HepG2 (cell line): ENCODE results near the gene CCNYL1. TPM values are rescaled to one million over a fixed set of nuclear protein-coding genes. Genes with fewer than 3 reads are reported as not detected.

ENCODE experiments used
- ATAC-seq: fragments of 200-7000 bp; cut with Tn5 transposase; 3 replicates; pipeline ENCODE4 v1.9.1; 2020; ENCODE audit warnings: mild to moderate bottlenecking, moderate library complexity
- BruUV-seq: library from RNA; stranded (reverse); fragments of 400-500 nt; replicated peaks from 2 replicates; lab custom pipeline; 2021; lab: Mats Ljungman, UMichigan
- CTCF ChIA-PET: fragments of 300-600 bp; formaldehyde crosslinking; extraction: SDS; loops from one replicate; lab custom pipeline; 2021; ENCODE audit warnings: low total read pairs, inconsistent platforms, low intra/inter-chr PET ratio; lab: Yijun Ruan, JAX
- POLR2A ChIA-PET: fragments of 350-600 bp; sonication (Branson Sonifier 250); formaldehyde crosslinking; loops from one replicate; lab custom pipeline; 2020; ENCODE audit warnings: antibody characterized with exemption, inconsistent platforms; lab: Yijun Ruan, JAX
- DNase-seq: peaks from one replicate; pipeline ENCODE4 v3.0.0-alpha.2; 2015; ENCODE audit warnings: low spot score
- FAIRE-seq: peaks from 3 replicates; lab custom pipeline; 2011; peaks lifted over from hg19 to GRCh38; lab: Jason Lieb, UNC
- H2AFZ ChIP-seq: one replicate; pipeline ENCODE4 v1.6.1; 2011; ENCODE audit warnings: low read length, inconsistent platforms
- H3K27ac ChIP-seq: fragments of 300-600 bp; 3 replicates; pipeline ENCODE4 v1.8.0; 2011; ENCODE audit warnings: mixed run types, mild to moderate bottlenecking, mixed read lengths, low read length, inconsistent platforms; ENCODE audit not compliant: insufficient read depth; ENCODE audit errors: extremely low read length
- H3K27me3 ChIP-seq, 2 experiments: fragments of 200-600 bp in 1 of 2; 2 replicates in 1 of 2; 3 replicates in 1 of 2; pipeline versions ENCODE4 v1.6.0 to v1.8.0; 2011; ENCODE audit warnings: low read length in 2 of 2, mild to moderate bottlenecking in 2 of 2, moderate library complexity in 2 of 2, inconsistent platforms in 1 of 2; ENCODE audit not compliant: insufficient read depth in 2 of 2, control insufficient read depth in 1 of 2
- H3K36me3 ChIP-seq, 2 experiments: fragments of 200-600 bp in 1 of 2; replicated peaks in 1 of 2; 2 replicates in 1 of 2; 3 replicates in 1 of 2; pipeline versions ENCODE4 v1.5.1 to v1.8.0; 2011; ENCODE audit warnings: low read length in 2 of 2, inconsistent platforms in 1 of 2; ENCODE audit not compliant: insufficient read depth in 2 of 2, control insufficient read depth in 1 of 2
- H3K4me1 ChIP-seq: 2 replicates; pipeline ENCODE4 v1.5.1; 2012; ENCODE audit warnings: low read length, inconsistent platforms; ENCODE audit not compliant: insufficient read depth
- H3K4me2 ChIP-seq: 2 replicates; pipeline ENCODE4 v1.6.0; 2011; ENCODE audit warnings: low read depth, low read length, inconsistent platforms
- H3K4me3 ChIP-seq, 3 experiments: fragments of 200-600 bp in 1 of 3; sonication (generic), shearing (Covaris generic) in 1 of 3; replicated peaks in 1 of 3; 2 replicates each; pipeline ENCODE4 v1.5.1; 2011 to 2016; ENCODE audit warnings: low read length in 3 of 3, inconsistent platforms in 2 of 3, low read depth in 2 of 3, mild to moderate bottlenecking in 2 of 3, control low read depth in 1 of 3, mixed read lengths in 1 of 3; ENCODE audit not compliant: insufficient read depth in 1 of 3
- H3K79me2 ChIP-seq: one replicate; pipeline ENCODE4 v1.6.1; 2011; ENCODE audit warnings: low read length, inconsistent platforms; ENCODE audit not compliant: insufficient read depth
- H3K9ac ChIP-seq: 2 replicates; pipeline ENCODE4 v1.6.0; 2011; ENCODE audit warnings: mild to moderate bottlenecking, low read depth, low read length, inconsistent platforms; ENCODE audit not compliant: insufficient read depth
- H3K9me3 ChIP-seq: 2 replicates; pipeline ENCODE4 v1.5.1; 2012; ENCODE audit warnings: mild to moderate bottlenecking, low read length
- H4K20me1 ChIP-seq: 2 replicates; pipeline ENCODE4 v1.6.0; 2011; ENCODE audit warnings: inconsistent platforms, mild to moderate bottlenecking, low read length, moderate library complexity; ENCODE audit not compliant: insufficient read depth
- FOSL1 ChIP-seq: sonication (generic); formaldehyde crosslinking; IDR thresholded peaks from 2 replicates; pipeline ENCODE4 v1.9.0; 2021; ENCODE audit warnings: missing genetic modification reagents, borderline replicate concordance
- HDAC2 ChIP-seq: sonication (generic); formaldehyde crosslinking; IDR thresholded peaks from 2 replicates; pipeline ENCODE4 v1.4.0; 2020; ENCODE audit warnings: missing genetic modification reagents
- HOXA5 ChIP-seq: sonication (generic); formaldehyde crosslinking; IDR thresholded peaks from 2 replicates; pipeline ENCODE4 v1.4.0; 2020; ENCODE audit warnings: missing genetic modification reagents
- LCORL ChIP-seq, 2 experiments: fragments of 450-650 bp in 1 of 2; sonication (generic) in 1 of 2; formaldehyde crosslinking in 1 of 2; IDR thresholded peaks; 2 replicates each; pipeline versions ENCODE4 v1.5.0 to v1.6.1; 2017 to 2020; ENCODE audit warnings: antibody characterized with exemption in 1 of 2, missing genetic modification reagents in 1 of 2
- PAF1 ChIP-seq: IDR thresholded peaks from 2 replicates; pipeline ENCODE4 v1.6.1; 2016; ENCODE audit warnings: missing genetic modification reagents, missing compliant biosample characterization
- SCMH1 ChIP-seq: sonication (generic); formaldehyde crosslinking; IDR thresholded peaks from 2 replicates; pipeline ENCODE4 v1.9.0; 2021; ENCODE audit warnings: missing genetic modification reagents, mild to moderate bottlenecking, borderline replicate concordance
- TARDBP ChIP-seq: sonication (generic); formaldehyde crosslinking; IDR thresholded peaks from 2 replicates; pipeline ENCODE4 v1.8.0; 2022; ENCODE audit warnings: mild to moderate bottlenecking, missing genetic modification reagents
- TOPORS ChIP-seq: sonication (generic); formaldehyde crosslinking; IDR thresholded peaks from 2 replicates; pipeline ENCODE4 v1.8.0; 2023; ENCODE audit warnings: mild to moderate bottlenecking, missing genetic modification reagents
- YEATS4 ChIP-seq: sonication (generic); formaldehyde crosslinking; IDR thresholded peaks from 2 replicates; pipeline ENCODE4 v1.4.0; 2020; ENCODE audit warnings: missing genetic modification reagents, borderline replicate concordance
- ZC3H13 ChIP-seq: sonication (generic); formaldehyde crosslinking; IDR thresholded peaks from 2 replicates; pipeline ENCODE4 v1.8.1; 2023; ENCODE audit warnings: mild to moderate bottlenecking, missing genetic modification reagents, moderate library complexity
- ZNF224 ChIP-seq: sonication (generic); formaldehyde crosslinking; IDR thresholded peaks from 2 replicates; pipeline ENCODE4 v1.5.0; 2020; ENCODE audit warnings: mild to moderate bottlenecking, missing genetic modification reagents
- ZNF605 ChIP-seq: sonication (generic); formaldehyde crosslinking; IDR thresholded peaks from 2 replicates; pipeline ENCODE4 v1.8.0; 2022; ENCODE audit warnings: mild to moderate bottlenecking, missing genetic modification reagents
- ZNF772 ChIP-seq: sonication (generic); formaldehyde crosslinking; IDR thresholded peaks from 2 replicates; pipeline ENCODE4 v1.5.0; 2020; ENCODE audit warnings: mild to moderate bottlenecking, missing genetic modification reagents
- WGBS: methylation state at CpG from one replicate; pipeline ENCODE4 v1.1.6; 2017; ENCODE audit warnings: low lambda C conversion rate; 5-methylcytosine and 5-hydroxymethylcytosine counted together
- in situ Hi-C: cut with HindIII; loops from 2 replicates; pipeline ENCODE4 v1.10.0; 2017; ENCODE audit warnings: low pct_unique_long_range_greater_than_20kb; ENCODE audit not compliant: extremely low pct_ligation_motif_present
- intact Hi-C: fragments of 100-400 bp; cut with micrococcal nuclease; formaldehyde crosslinking; loops from one replicate; pipeline ENCODE4 v1.10.0; 2022; ENCODE audit not compliant: unreplicated experiment
- polyA plus RNA-seq, 8 experiments: library from polyadenylated mRNA; depleted of rRNA in 3 of 8; stranded (reverse) in 7 of 8; unstranded in 1 of 8; fragments of >200 nt; fragmentation: Illumina TruSeq in 4 of 8; extraction: Trizol in 4 of 8; gene quantifications; 2 replicates each; pipeline versions ENCODE4 v1.2.1 to v1.2.3, GENCODE V29; 2011 to 2016; ENCODE audit warnings: low read depth in 4 of 8, missing spikeins in 1 of 8, mixed read lengths in 1 of 8; ENCODE audit not compliant: insufficient read depth in 1 of 8
- total RNA-seq, 5 experiments: library from RNA; depleted of rRNA; stranded (reverse); fragments of >200 nt; fragmentation: Illumina TruSeq; extraction: Trizol; gene quantifications; 2 replicates each; pipeline ENCODE4 v1.2.3, GENCODE V29; 2016; ENCODE audit warnings: low read depth in 1 of 5
- TF ChIP-seq, protein P1 (sequence below): sonication (generic); formaldehyde crosslinking; IDR thresholded peaks from 2 replicates; pipeline ENCODE4 v1.4.0; 2020; ENCODE audit warnings: mild to moderate bottlenecking, low read depth, missing genetic modification reagents

CCNYL1 gene
- total and polyA plus RNA-seq, 2 of the 13 experiments (the other 11 are each of a cell fraction or from before 2014, with no cell fraction given): 12.5 to 16.2 TPM

DNA sequence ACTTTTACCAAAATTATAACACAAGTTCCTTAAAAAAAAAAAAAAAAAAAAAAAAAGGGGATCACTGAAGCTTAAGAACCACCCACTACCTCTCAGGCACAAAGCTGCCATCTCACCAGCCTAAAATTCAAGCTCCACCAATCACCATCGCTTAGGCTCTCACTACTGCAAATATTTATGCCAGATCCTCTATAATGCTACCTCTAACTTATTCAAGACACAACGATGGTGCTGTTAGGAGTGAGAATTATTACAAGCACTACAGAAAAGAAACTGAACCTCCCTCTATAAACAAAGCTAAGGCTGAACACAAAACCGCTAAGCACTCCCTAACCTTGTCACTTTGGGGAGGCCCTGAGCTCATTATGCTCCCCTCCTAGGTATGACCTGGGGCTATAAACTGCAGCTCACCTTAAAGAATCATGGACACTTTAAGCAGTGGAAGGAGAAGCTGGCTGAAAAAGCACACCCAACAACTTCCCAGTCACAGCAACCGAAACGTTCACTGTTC is 54.7 kb downstream of the CCNYL1 start:
- WGBS: 12% methylated on average over 5 of the region's 5 CpGs
- ChIA-PET CTCF (interaction anchor here (1.3 to 1.5 kb wide), 2 partner anchors 207 to 268 kb away, joined by 3 to 6 read pairs; no protein-coding TSS in a partner anchor), POLR2A (interaction anchor here (0.6 to 8.6 kb wide), 24 partner anchors 10 to 274 kb away, joined by 3 to 232 read pairs (median 8); partner anchors contain the start of gene PLEKHM3)
- no peak for ATAC-seq
- in situ Hi-C loops: loop anchor here (5.0 kb wide), 2 partner anchors 61 to 206 kb away; no protein-coding TSS in a partner anchor
- FAIRE-seq: no peak
- no peaks in the 10 kb centered on the region for H3K9me3 ChIP-seq
- DNase-seq: no peak
- TF ChIP-seq SCMH1 (CRISPR knock-in tag): no peak
- TF ChIP-seq TARDBP (CRISPR knock-in tag): no peak
- TF ChIP-seq ZNF224 (CRISPR knock-in tag): 0 out of 2 replicates have a peak, but pooled peaks have one; percentile 14
- 0 out of 2 replicates have a peak, but pooled peaks have one; percentile 4 for TF ChIP-seq YEATS4 (CRISPR knock-in tag)
- TF ChIP-seq HOXA5 (CRISPR knock-in tag): peak; percentile 43; the same call in 1 of the 2 replicates
- peak; percentile 57; the same call in 1 of the 2 replicates for TF ChIP-seq ZNF605
- TF ChIP-seq PAF1 (CRISPR knock-in tag): peak; percentile 80; the same call in 1 of the 2 replicates
- TF ChIP-seq TOPORS (CRISPR knock-in tag): 0 out of 2 replicates have a peak, but pooled peaks have one; percentile 18
- 0 out of 2 replicates have a peak, but pooled peaks have one; percentile 14 for TF ChIP-seq HDAC2
- no peak for TF ChIP-seq ZNF772 (CRISPR knock-in tag)
- TF ChIP-seq FOSL1: no peak
- peak; percentile 5; the same call in 1 of the 2 replicates for TF ChIP-seq ZC3H13 (CRISPR knock-in tag)
- TF ChIP-seq, protein P1, sequence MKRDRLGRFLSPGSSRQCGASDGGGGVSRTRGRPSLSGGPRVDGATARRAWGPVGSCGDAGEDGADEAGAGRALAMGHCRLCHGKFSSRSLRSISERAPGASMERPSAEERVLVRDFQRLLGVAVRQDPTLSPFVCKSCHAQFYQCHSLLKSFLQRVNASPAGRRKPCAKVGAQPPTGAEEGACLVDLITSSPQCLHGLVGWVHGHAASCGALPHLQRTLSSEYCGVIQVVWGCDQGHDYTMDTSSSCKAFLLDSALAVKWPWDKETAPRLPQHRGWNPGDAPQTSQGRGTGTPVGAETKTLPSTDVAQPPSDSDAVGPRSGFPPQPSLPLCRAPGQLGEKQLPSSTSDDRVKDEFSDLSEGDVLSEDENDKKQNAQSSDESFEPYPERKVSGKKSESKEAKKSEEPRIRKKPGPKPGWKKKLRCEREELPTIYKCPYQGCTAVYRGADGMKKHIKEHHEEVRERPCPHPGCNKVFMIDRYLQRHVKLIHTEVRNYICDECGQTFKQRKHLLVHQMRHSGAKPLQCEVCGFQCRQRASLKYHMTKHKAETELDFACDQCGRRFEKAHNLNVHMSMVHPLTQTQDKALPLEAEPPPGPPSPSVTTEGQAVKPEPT (CRISPR knock-in tag): no peak
- TF ChIP-seq LCORL (IDR thresholded peaks at IDR 0.05): no peak
- 0 out of 2 replicates have a peak, but pooled peaks have one; percentile 1 for TF ChIP-seq LCORL (CRISPR knock-in tag; IDR thresholded peaks at IDR 0.05)
- H3K4me1 ChIP-seq: peaks cover 82% of the 10 kb centered on the region
- intact Hi-C loops: loop anchor here (5.0 kb wide), 1 partner anchor 46 kb away; no protein-coding TSS in a partner anchor
- H3K4me3 ChIP-seq: peak overlapping the region; percentile 80 to 98 (median 88)
- peak overlapping the region; percentile 94 for H3K9ac ChIP-seq
- H2AFZ ChIP-seq: no peak overlapping the region
- no peaks in the 10 kb centered on the region; a peak in 1 of 5 replicates for H3K27me3 ChIP-seq
- H4K20me1 ChIP-seq: peaks cover 68% of the 10 kb centered on the region
- H3K27ac ChIP-seq: peak overlapping the region; percentile 47
- BruUV-seq: TSS peak; percentile 16
- peaks cover 20 to 52% of the 10 kb centered on the region in 2 experiments for H3K36me3 ChIP-seq
- H3K4me2 ChIP-seq: peak overlapping the region; percentile 87
- peaks cover 80% of the 10 kb centered on the region for H3K79me2 ChIP-seq
